Natural killer cell (primary cell): ENCODE data around the gene HOMER1. TPM values are rescaled to one million over a fixed set of nuclear protein-coding genes. Genes with fewer than 3 reads are reported as not detected.
A peak's percentile ranks its signal among the peaks of the same experiment; 100 is the strongest.

Source experiments
- ATAC-seq, 3 donors: fragments of 150-1000 bp in 2 of 3; fragments of 200-7000 bp in 1 of 3; cut with Tn5 transposase; 1 replicate in 1 of 3; 2 replicates in 2 of 3; pipeline ENCODE4 v1.10.0; 2021; ENCODE audit warnings: mild to moderate bottlenecking in 2 of 3, moderate library complexity in 2 of 3
- DNase-seq, 2 donors: peaks; one replicate each; pipeline versions ENCODE4 v3.0.0 to v3.0.0-alpha.2; 2013 to 2021; ENCODE audit warnings: mixed read lengths in 1 of 2
- H3K27ac ChIP-seq: one replicate; pipeline ENCODE4 v1.5.1; 2013; ENCODE audit warnings: mild to moderate bottlenecking, low read length
- H3K27me3 ChIP-seq: one replicate; pipeline ENCODE4 v1.6.1; 2013; ENCODE audit warnings: low read length; ENCODE audit not compliant: control insufficient read depth, insufficient read depth
- H3K36me3 ChIP-seq: one replicate; pipeline ENCODE4 v1.6.1; 2013; ENCODE audit warnings: low read length; ENCODE audit not compliant: control insufficient read depth, insufficient read depth
- H3K4me1 ChIP-seq: one replicate; pipeline ENCODE4 v1.6.1; 2013; ENCODE audit warnings: low read length; ENCODE audit not compliant: control insufficient read depth, insufficient read depth
- H3K4me3 ChIP-seq: one replicate; pipeline ENCODE4 v1.5.1; 2013; ENCODE audit warnings: low read length
- H3K9me3 ChIP-seq: one replicate; pipeline ENCODE4 v1.6.1; 2013; ENCODE audit warnings: low read length; ENCODE audit not compliant: control insufficient read depth, insufficient read depth
- H3K27ac Mint-ChIP-seq, 2 donors: one replicate each; pipeline ENCODE4 v1.8.0; 2022; ENCODE audit warnings: mild to moderate bottlenecking in 2 of 2, mixed read lengths in 2 of 2, moderate library complexity in 1 of 2
- H3K27me3 Mint-ChIP-seq, 2 donors: one replicate each; pipeline ENCODE4 v1.8.0; 2022; ENCODE audit warnings: low read depth in 2 of 2, mixed read lengths in 2 of 2
- H3K36me3 Mint-ChIP-seq: one replicate; pipeline ENCODE4 v1.8.0; 2022; ENCODE audit warnings: mixed read lengths
- H3K4me1 Mint-ChIP-seq, 2 donors: one replicate each; pipeline ENCODE4 v1.8.0; 2022; ENCODE audit warnings: mixed read lengths in 2 of 2
- H3K4me3 Mint-ChIP-seq: one replicate; pipeline ENCODE4 v1.8.0; 2022; ENCODE audit warnings: mild to moderate bottlenecking, moderate library complexity, mixed read lengths
- H3K9me3 Mint-ChIP-seq, 2 donors: one replicate each; pipeline ENCODE4 v1.8.0; 2022; ENCODE audit warnings: mixed read lengths in 2 of 2
- WGBS: methylation state at CpG from one replicate; pipeline ENCODE4 v1.1.7; 2013; ENCODE audit warnings: missing lambda C conversion rate; ENCODE audit not compliant: insufficient coverage; 5-methylcytosine and 5-hydroxymethylcytosine counted together
- intact Hi-C: fragments of 100-400 bp; cut with micrococcal nuclease; formaldehyde crosslinking; loops from one replicate; pipeline ENCODE4 v1.14.2; 2022
- total RNA-seq, 4 donors: library from RNA; stranded (reverse); fragments of 120-200 nt in 1 of 4; gene quantifications; one replicate each; pipeline versions ENCODE4 v1.2.3 to v1.2.4, GENCODE V29; 2013 to 2022
- TF ChIP-seq, protein P1 (sequence below): fragments of 200-600 bp; IDR thresholded peaks from one replicate; pipeline ENCODE4 v1.8.0; 2022; ENCODE audit warnings: antibody characterized with exemption

Gene HOMER1
- total RNA-seq, 3 donors from 2014 or later (not counting 1 experiment from before 2014, with no cell fraction given): 3.1 to 5.4 (median 4.3) TPM

DNA sequence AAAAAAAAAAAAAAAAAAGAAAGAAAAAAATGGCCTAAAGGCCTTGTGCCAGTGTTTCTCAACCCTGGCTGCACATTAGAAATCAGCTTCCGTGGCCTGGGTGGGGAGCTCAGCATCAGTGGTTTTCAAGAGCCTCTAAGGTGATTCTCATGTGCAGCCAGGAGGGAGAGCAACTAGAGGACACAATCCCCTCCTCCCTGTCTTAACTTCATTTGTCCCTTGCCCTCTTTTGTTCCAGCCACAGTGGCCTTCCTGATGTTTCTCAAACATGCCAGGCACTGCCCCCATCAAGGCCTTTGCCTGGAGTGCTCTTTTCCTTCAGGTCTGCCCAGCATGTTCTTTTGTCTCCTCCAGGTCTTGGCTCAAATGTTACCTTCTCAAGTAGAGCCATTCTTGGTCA is 42.4 kb downstream of the HOMER1 start:
- no peak overlapping the region for H3K4me3 Mint-ChIP-seq
- Histone ChIP-seq H3K27ac (no peak overlapping the region), H3K4me3 (no peak overlapping the region), H3K36me3 (no peaks in the 10 kb centered on the region), H3K27me3 (no peaks in the 10 kb centered on the region), H3K4me1 (no peaks in the 10 kb centered on the region), H3K9me3 (no peaks in the 10 kb centered on the region)
- H3K9me3 Mint-ChIP-seq: no peaks in the 10 kb centered on the region
- TF ChIP-seq, protein P1, sequence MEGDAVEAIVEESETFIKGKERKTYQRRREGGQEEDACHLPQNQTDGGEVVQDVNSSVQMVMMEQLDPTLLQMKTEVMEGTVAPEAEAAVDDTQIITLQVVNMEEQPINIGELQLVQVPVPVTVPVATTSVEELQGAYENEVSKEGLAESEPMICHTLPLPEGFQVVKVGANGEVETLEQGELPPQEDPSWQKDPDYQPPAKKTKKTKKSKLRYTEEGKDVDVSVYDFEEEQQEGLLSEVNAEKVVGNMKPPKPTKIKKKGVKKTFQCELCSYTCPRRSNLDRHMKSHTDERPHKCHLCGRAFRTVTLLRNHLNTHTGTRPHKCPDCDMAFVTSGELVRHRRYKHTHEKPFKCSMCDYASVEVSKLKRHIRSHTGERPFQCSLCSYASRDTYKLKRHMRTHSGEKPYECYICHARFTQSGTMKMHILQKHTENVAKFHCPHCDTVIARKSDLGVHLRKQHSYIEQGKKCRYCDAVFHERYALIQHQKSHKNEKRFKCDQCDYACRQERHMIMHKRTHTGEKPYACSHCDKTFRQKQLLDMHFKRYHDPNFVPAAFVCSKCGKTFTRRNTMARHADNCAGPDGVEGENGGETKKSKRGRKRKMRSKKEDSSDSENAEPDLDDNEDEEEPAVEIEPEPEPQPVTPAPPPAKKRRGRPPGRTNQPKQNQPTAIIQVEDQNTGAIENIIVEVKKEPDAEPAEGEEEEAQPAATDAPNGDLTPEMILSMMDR: no peak
- intact Hi-C loops: no loop called here
- WGBS: 100% methylated on average over 1 of the region's 1 CpG
- H3K27me3 Mint-ChIP-seq: no peaks in the 10 kb centered on the region
- no peak overlapping the region for H3K27ac Mint-ChIP-seq
- no peak for ATAC-seq
- H3K36me3 Mint-ChIP-seq: no peaks in the 10 kb centered on the region
- no peak for DNase-seq
- H3K4me1 Mint-ChIP-seq: no peaks in the 10 kb centered on the region

DNA sequence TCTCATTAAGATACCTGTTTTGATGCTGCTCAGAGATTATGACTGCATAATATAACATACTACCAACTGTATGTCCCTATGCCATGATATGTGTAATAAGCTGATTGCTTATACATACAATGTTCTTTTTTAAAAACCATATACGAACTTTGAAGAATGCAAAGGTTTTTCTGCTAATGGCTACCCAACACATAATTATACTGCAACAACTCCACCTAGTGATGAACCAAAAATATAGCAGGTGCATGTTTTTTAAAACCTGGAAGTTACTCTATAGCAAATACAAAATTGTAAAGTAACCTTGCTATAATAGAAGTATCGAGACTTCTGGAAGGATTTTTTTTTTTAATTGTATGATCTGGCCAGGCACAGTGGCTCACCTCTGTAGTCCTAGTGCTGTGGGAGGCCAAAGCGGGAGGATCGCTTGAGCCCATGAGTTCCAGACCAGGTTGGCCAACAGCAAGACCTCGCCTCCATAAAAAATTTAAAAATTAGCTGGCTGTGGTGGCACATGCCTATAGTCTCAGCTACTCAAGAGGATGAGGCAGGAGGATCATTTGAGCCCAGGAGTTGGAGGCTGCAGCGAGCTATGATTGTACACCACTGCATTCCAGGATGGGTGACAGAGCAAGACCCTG is 49.1 kb downstream of the HOMER1 start:
- Histone ChIP-seq H3K4me1 (no peaks in the 10 kb centered on the region), H3K4me3 (no peak overlapping the region), H3K27me3 (peaks cover 2% of the 10 kb centered on the region), H3K36me3 (no peaks in the 10 kb centered on the region), H3K9me3 (no peaks in the 10 kb centered on the region), H3K27ac (no peak overlapping the region)
- intact Hi-C loops: loop anchor here (2.0 to 10.0 kb wide), 2 partner anchors 330 to 444 kb away; no protein-coding TSS in a partner anchor
- DNase-seq (peak in 1 of 2 donors; percentile 43), ATAC-seq (peak in 2 of 3 donors; percentile 49 to 59)
- H3K4me1 Mint-ChIP-seq: peaks cover 0 to 4% of the 10 kb centered on the region in 2 donors
- H3K27ac Mint-ChIP-seq: no peak overlapping the region
- TF ChIP-seq, protein P1: peak; percentile 47
- no peaks in the 10 kb centered on the region for H3K9me3 Mint-ChIP-seq
- WGBS: 79% methylated on average over 6 of the region's 6 CpGs
- H3K27me3 Mint-ChIP-seq: peaks cover 0 to 4% of the 10 kb centered on the region in 2 donors
- no peaks in the 10 kb centered on the region for H3K36me3 Mint-ChIP-seq
- no peak overlapping the region for H3K4me3 Mint-ChIP-seq

DNA sequence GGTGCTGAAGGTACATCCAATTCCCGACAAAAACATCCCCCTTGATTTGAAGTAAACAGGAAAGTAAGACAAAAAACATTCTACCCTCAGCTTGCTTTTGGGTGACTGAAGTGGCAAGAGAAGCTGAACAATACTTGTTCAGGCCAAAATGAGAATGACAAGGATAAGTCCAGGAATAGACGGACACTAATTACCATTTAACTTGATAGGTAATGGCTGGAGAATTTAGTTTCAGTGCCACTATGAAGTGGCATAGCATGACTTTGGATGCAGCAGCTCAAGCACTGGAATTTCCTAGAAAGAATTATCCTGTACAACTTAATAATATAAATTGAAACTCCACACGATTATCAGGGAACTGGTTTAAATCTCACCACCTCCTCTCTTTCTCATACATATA is 49.7 kb downstream of the HOMER1 start:
- intact Hi-C loops: loop anchor here (2.0 to 10.0 kb wide), 2 partner anchors 329 to 443 kb away; no protein-coding TSS in a partner anchor
- 80% methylated on average over 2 of the region's 3 CpGs for WGBS
- no peaks in the 10 kb centered on the region for H3K9me3 Mint-ChIP-seq
- H3K27me3 Mint-ChIP-seq: peaks cover 0 to 4% of the 10 kb centered on the region in 2 donors
- no peak overlapping the region for H3K27ac Mint-ChIP-seq
- peaks cover 2% of the 10 kb centered on the region for H3K27me3 ChIP-seq
- no peaks in the 10 kb centered on the region for H3K9me3 ChIP-seq
- no peak overlapping the region for H3K4me3 ChIP-seq
- no peak overlapping the region for H3K27ac ChIP-seq
- ATAC-seq: no peak
- DNase-seq: no peak
- no peaks in the 10 kb centered on the region for H3K4me1 ChIP-seq
- peaks cover 0 to 4% of the 10 kb centered on the region in 2 donors for H3K4me1 Mint-ChIP-seq
- TF ChIP-seq, protein P1: no peak
- no peak overlapping the region for H3K4me3 Mint-ChIP-seq
- H3K36me3 Mint-ChIP-seq: no peaks in the 10 kb centered on the region
- no peaks in the 10 kb centered on the region for H3K36me3 ChIP-seq

DNA sequence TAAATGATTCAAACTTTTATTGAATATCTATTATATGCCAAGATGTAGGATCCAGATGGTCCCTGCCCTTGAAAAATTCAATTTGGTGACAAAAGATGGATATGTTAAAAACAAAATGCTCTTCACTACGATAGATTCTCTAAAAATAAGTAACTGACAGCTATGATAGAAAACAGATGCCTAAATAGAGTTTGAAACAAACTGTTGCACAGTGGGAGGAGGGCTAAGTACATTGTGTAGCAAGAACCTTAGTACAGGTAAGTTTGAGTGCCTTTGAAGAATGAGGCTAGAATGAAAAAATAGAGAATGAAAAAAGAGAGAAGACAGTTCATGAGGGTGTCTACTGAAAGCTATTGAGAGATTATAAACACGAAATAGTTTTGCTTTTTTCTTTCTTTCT is 54.3 kb downstream of the HOMER1 start:
- WGBS: 93% methylated on average over 2 of the region's 2 CpGs
- Histone ChIP-seq H3K9me3 (no peaks in the 10 kb centered on the region), H3K4me3 (no peak overlapping the region), H3K27ac (no peak overlapping the region), H3K36me3 (no peaks in the 10 kb centered on the region), H3K27me3 (peaks cover 4% of the 10 kb centered on the region), H3K4me1 (no peaks in the 10 kb centered on the region)
- intact Hi-C loops: loop anchor here (10.0 kb wide), 1 partner anchor 325 kb away; no protein-coding TSS in a partner anchor
- no peaks in the 10 kb centered on the region for H3K9me3 Mint-ChIP-seq
- ATAC-seq (no peak), DNase-seq (no peak)
- no peaks in the 10 kb centered on the region for H3K36me3 Mint-ChIP-seq
- H3K4me1 Mint-ChIP-seq: peaks cover 0 to 2% of the 10 kb centered on the region in 2 donors
- no peak overlapping the region for H3K27ac Mint-ChIP-seq
- peaks cover 3 to 4% of the 10 kb centered on the region in 2 donors for H3K27me3 Mint-ChIP-seq
- H3K4me3 Mint-ChIP-seq: no peak overlapping the region
- TF ChIP-seq, protein P1: no peak
